Mesenchymal stem cell (in vitro differentiated cells and primary cell): ENCODE data around the gene SERTAD2.

Source experiments
- DNase-seq: peaks from one replicate; pipeline ENCODE4 v3.0.0-alpha.2; 2013
- H2AFZ ChIP-seq: one replicate; pipeline ENCODE4 v1.6.1; 2013; ENCODE audit warnings: low read depth, mild to moderate bottlenecking, control low read depth, inconsistent platforms, low read length, moderate library complexity
- H2AK5ac ChIP-seq: 2 replicates; pipeline ENCODE4 v1.6.1; 2013; ENCODE audit warnings: low read length, moderate library complexity, mild to moderate bottlenecking, inconsistent platforms; ENCODE audit not compliant: severe bottlenecking
- H2BK120ac ChIP-seq: one replicate; pipeline ENCODE4 v1.6.1; 2013; ENCODE audit warnings: low read depth, mild to moderate bottlenecking, inconsistent platforms, low read length, moderate library complexity
- H2BK12ac ChIP-seq, 2 experiments: one replicate each; pipeline ENCODE4 v1.6.1; 2013; ENCODE audit warnings: inconsistent platforms in 2 of 2, low read length in 2 of 2, mild to moderate bottlenecking in 2 of 2, moderate library complexity in 2 of 2, control low read depth in 1 of 2
- H2BK15ac ChIP-seq: one replicate; pipeline ENCODE4 v1.6.1; 2013; ENCODE audit warnings: mild to moderate bottlenecking, low read depth, inconsistent platforms; ENCODE audit not compliant: poor library complexity, severe bottlenecking
- H2BK5ac ChIP-seq: 2 replicates; pipeline ENCODE4 v1.6.1; 2013; ENCODE audit warnings: low read depth, mild to moderate bottlenecking, low read length, control low read depth, inconsistent platforms; ENCODE audit not compliant: poor library complexity, severe bottlenecking
- H3K14ac ChIP-seq, 2 experiments: one replicate each; pipeline ENCODE4 v1.6.1; 2013; ENCODE audit warnings: inconsistent platforms in 2 of 2, low read length in 2 of 2, control low read depth in 1 of 2, mild to moderate bottlenecking in 1 of 2, moderate library complexity in 1 of 2
- H3K18ac ChIP-seq, 2 experiments: one replicate each; pipeline ENCODE4 v1.6.1; 2013; ENCODE audit warnings: inconsistent platforms in 2 of 2, low read length in 2 of 2, control low read depth in 1 of 2, low read depth in 1 of 2, mild to moderate bottlenecking in 1 of 2
- H3K23ac ChIP-seq, 2 experiments: one replicate each; pipeline ENCODE4 v1.6.1; 2013; ENCODE audit warnings: inconsistent platforms in 2 of 2, low read length in 2 of 2, mild to moderate bottlenecking in 2 of 2, moderate library complexity in 2 of 2, control low read depth in 1 of 2
- H3K27ac ChIP-seq: 2 replicates; pipeline ENCODE4 v1.5.1; 2013; ENCODE audit warnings: mild to moderate bottlenecking, moderate library complexity, low read length, control low read depth, inconsistent platforms; ENCODE audit not compliant: poor library complexity, severe bottlenecking
- H3K27me3 ChIP-seq, 2 experiments: 2 replicates each; pipeline versions ENCODE4 v1.6.1 to v1.7.0; 2013; ENCODE audit warnings: low read length in 2 of 2, mild to moderate bottlenecking in 2 of 2, moderate library complexity in 2 of 2, control low read depth in 1 of 2, inconsistent platforms in 1 of 2; ENCODE audit not compliant: control insufficient read depth in 1 of 2, insufficient read depth in 1 of 2
- H3K36me3 ChIP-seq, 2 experiments: 2 replicates each; pipeline versions ENCODE4 v1.6.1 to v1.7.0; 2013; ENCODE audit warnings: low read length in 2 of 2, control low read depth in 1 of 2, inconsistent platforms in 1 of 2, low read depth in 1 of 2, mild to moderate bottlenecking in 1 of 2; ENCODE audit not compliant: insufficient read depth in 2 of 2, control insufficient read depth in 1 of 2
- H3K4ac ChIP-seq, 2 experiments: one replicate each; pipeline ENCODE4 v1.6.1; 2013; ENCODE audit warnings: inconsistent platforms in 2 of 2, low read length in 2 of 2, mild to moderate bottlenecking in 2 of 2, moderate library complexity in 2 of 2, control low read depth in 1 of 2, low read depth in 1 of 2
- H3K4me1 ChIP-seq: 2 replicates; pipeline ENCODE4 v1.6.1; 2013; ENCODE audit warnings: low read depth, low read length, control low read depth; ENCODE audit not compliant: control insufficient read depth, insufficient read depth
- H3K4me2 ChIP-seq: 2 replicates; pipeline ENCODE4 v1.6.1; 2013; ENCODE audit warnings: low read length, mild to moderate bottlenecking, inconsistent platforms; ENCODE audit not compliant: poor library complexity, severe bottlenecking
- H3K4me3 ChIP-seq, 2 experiments: 2 replicates each; pipeline versions ENCODE4 v1.5.1 to v1.7.0; 2013; ENCODE audit warnings: low read length in 2 of 2, mild to moderate bottlenecking in 2 of 2, control low read depth in 1 of 2, low read depth in 1 of 2; ENCODE audit not compliant: insufficient read depth in 1 of 2
- H3K79me1 ChIP-seq: replicated peaks from 2 replicates; pipeline ENCODE4 v1.6.1; 2013; ENCODE audit warnings: mild to moderate bottlenecking, control low read depth, low read length, inconsistent platforms; ENCODE audit not compliant: poor library complexity, severe bottlenecking
- H3K9ac ChIP-seq: 2 replicates; pipeline ENCODE4 v1.7.0; 2013; ENCODE audit warnings: mild to moderate bottlenecking, low read length, moderate library complexity
- H3K9me3 ChIP-seq: 2 replicates; pipeline ENCODE4 v1.7.0; 2013; ENCODE audit warnings: mild to moderate bottlenecking, low read length; ENCODE audit not compliant: control insufficient read depth
- H4K8ac ChIP-seq: one replicate; pipeline ENCODE4 v1.6.1; 2013; ENCODE audit warnings: inconsistent platforms, mild to moderate bottlenecking, low read length, moderate library complexity
- H4K91ac ChIP-seq: one replicate; pipeline ENCODE4 v1.6.1; 2013; ENCODE audit warnings: mild to moderate bottlenecking, low read length, inconsistent platforms
- WGBS: methylation state at CpG from one replicate; pipeline ENCODE4 v1.1.7; 2013; ENCODE audit warnings: mixed read lengths; 5-methylcytosine and 5-hydroxymethylcytosine counted together

SERTAD2 gene

GRCh38 chr2:64632835-64633819, 20.6 kb downstream of the SERTAD2 start:
- Histone ChIP-seq H3K18ac (no peak overlapping the region), H3K4ac (no peak overlapping the region), H2AFZ (no peak overlapping the region), H2AK5ac (no peak overlapping the region), H3K23ac (no peak overlapping the region), H3K4me1 (peaks cover 3% of the 10 kb centered on the region), H2BK120ac (no peak overlapping the region), H3K36me3 (peaks cover 41 to 93% of the 10 kb centered on the region in 2 experiments), H2BK5ac (no peak overlapping the region), H2BK15ac (no peak overlapping the region), H3K9me3 (no peaks in the 10 kb centered on the region), H3K27ac (no peak overlapping the region), H3K9ac (peak overlapping the region; percentile 68), H3K14ac (no peak overlapping the region), H3K4me3 (peak overlapping the region in 1 of 2 experiments; percentile 44), H3K27me3 (no peaks in the 10 kb centered on the region), H4K8ac (no peak overlapping the region), H2BK12ac (no peak overlapping the region), H4K91ac (no peak overlapping the region), H3K79me1 (peaks cover 33% of the 10 kb centered on the region), H3K4me2 (no peak overlapping the region)
- 100% methylated on average over 5 of the region's 9 CpGs for WGBS
- peak; percentile 60 for DNase-seq

- Histone ChIP-seq H2AK5ac (no peak overlapping the region), H3K9ac (peak overlapping the region; percentile 19), H3K27ac (no peak overlapping the region), H3K36me3 (peaks cover 41 to 85% of the 10 kb centered on the region in 2 experiments), H2BK120ac (no peak overlapping the region), H2BK5ac (no peak overlapping the region), H2BK12ac (no peak overlapping the region), H3K4me3 (no peak overlapping the region), H3K18ac (no peak overlapping the region), H3K79me1 (peaks cover 33% of the 10 kb centered on the region), H2AFZ (no peak overlapping the region), H2BK15ac (no peak overlapping the region), H3K4me1 (peaks cover 9% of the 10 kb centered on the region), H4K8ac (no peak overlapping the region), H4K91ac (no peak overlapping the region), H3K4ac (no peak overlapping the region), H3K4me2 (no peak overlapping the region), H3K27me3 (no peaks in the 10 kb centered on the region), H3K9me3 (no peaks in the 10 kb centered on the region), H3K23ac (no peak overlapping the region), H3K14ac (no peak overlapping the region)
- DNase-seq, result no peak
- 98% methylated on average over 2 of the region's 3 CpGs for WGBS
Observed at GRCh38 chr2:64631771-64632170, 21.9 kb downstream of the SERTAD2 start.

- Histone ChIP-seq H3K23ac (no peak overlapping the region), H2AFZ (no peak overlapping the region), H4K91ac (peak overlapping the region; percentile 9), H3K18ac (no peak overlapping the region), H3K79me1 (peaks cover 27% of the 10 kb centered on the region), H2AK5ac (no peak overlapping the region), H2BK12ac (no peak overlapping the region), H3K4me2 (no peak overlapping the region), H3K9me3 (no peaks in the 10 kb centered on the region), H3K9ac (no peak overlapping the region), H2BK120ac (no peak overlapping the region), H3K4me1 (peaks cover 12% of the 10 kb centered on the region), H3K14ac (no peak overlapping the region), H3K4ac (no peak overlapping the region), H2BK5ac (no peak overlapping the region), H4K8ac (no peak overlapping the region), H3K27me3 (no peaks in the 10 kb centered on the region), H3K4me3 (no peak overlapping the region), H3K27ac (no peak overlapping the region), H3K36me3 (peaks cover 34 to 74% of the 10 kb centered on the region in 2 experiments), H2BK15ac (no peak overlapping the region)
- no peak for DNase-seq
- 95% methylated on average over 10 of the region's 10 CpGs for WGBS
Observed at GRCh38 chr2:64630752-64631151, 23.0 kb downstream of the SERTAD2 start.

GRCh38 chr2:64629875-64630274, 23.8 kb downstream of the SERTAD2 start:
- Histone ChIP-seq H3K79me1 (peaks cover 24% of the 10 kb centered on the region), H3K4me1 (peaks cover 12% of the 10 kb centered on the region), H2BK15ac (no peak overlapping the region), H4K8ac (no peak overlapping the region), H3K36me3 (peaks cover 30 to 66% of the 10 kb centered on the region in 2 experiments), H3K14ac (no peak overlapping the region), H3K27me3 (no peaks in the 10 kb centered on the region), H2BK120ac (no peak overlapping the region), H3K4ac (no peak overlapping the region), H2AK5ac (no peak overlapping the region), H3K4me2 (no peak overlapping the region), H2BK5ac (no peak overlapping the region), H3K23ac (no peak overlapping the region), H3K27ac (no peak overlapping the region), H4K91ac (no peak overlapping the region), H3K9ac (no peak overlapping the region), H3K18ac (no peak overlapping the region), H3K4me3 (no peak overlapping the region), H3K9me3 (no peaks in the 10 kb centered on the region), H2AFZ (no peak overlapping the region), H2BK12ac (no peak overlapping the region)
- DNase-seq, result no peak
- WGBS, result 98% methylated on average over 6 of the region's 7 CpGs
